SH-SY5Y (cell line): Measurements from ENCODE around the gene LGALS8.

Experiments
- GATA2 ChIP-seq: IDR thresholded peaks from 2 replicates; pipeline ENCODE4 v1.6.1; 2011; ENCODE audit warnings: mild to moderate bottlenecking, low read depth, low read length
- GATA3 ChIP-seq: IDR thresholded peaks from 2 replicates; pipeline ENCODE4 v1.6.1; 2011; ENCODE audit warnings: low read depth, mild to moderate bottlenecking, low read length, moderate library complexity

Gene LGALS8

DNA sequence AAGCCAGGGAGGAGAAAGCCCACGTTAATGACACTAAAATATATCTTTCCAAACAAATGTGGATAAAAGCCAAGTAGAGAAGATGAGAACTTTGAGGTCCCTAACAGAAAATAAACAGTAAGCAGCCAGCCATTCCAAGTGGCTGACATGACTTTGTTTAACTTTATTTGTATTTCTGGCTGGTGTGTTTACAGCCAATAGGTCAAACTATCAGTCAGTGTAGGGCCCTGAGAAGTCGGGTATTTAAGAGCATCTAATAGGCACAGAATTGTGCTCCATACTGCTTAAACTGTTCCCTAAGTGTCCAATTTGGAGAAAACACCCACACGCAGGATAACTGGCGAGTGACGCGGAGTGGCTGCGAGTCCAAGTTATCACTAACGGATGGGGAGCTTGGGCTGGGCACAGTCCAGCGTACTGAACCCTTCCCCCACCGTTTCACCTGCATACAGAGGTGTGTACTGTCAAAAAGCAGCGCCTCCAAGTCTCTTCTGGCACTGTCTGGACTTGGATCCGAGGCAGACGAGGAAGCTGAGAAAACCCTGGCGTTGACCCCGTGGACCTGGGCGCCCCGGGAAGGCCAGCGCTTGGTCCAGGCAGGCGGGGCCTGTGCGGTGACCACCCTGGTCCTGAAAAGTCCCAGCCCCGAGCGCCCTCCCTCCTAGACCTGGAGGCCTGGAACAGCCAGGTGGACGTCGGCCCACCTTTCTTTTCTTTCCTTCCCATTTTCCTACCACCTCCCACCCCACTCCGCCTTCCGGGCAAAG, 662 bp upstream of the LGALS8 start:
- TF ChIP-seq GATA3 (no peak), GATA2 (no peak)

DNA sequence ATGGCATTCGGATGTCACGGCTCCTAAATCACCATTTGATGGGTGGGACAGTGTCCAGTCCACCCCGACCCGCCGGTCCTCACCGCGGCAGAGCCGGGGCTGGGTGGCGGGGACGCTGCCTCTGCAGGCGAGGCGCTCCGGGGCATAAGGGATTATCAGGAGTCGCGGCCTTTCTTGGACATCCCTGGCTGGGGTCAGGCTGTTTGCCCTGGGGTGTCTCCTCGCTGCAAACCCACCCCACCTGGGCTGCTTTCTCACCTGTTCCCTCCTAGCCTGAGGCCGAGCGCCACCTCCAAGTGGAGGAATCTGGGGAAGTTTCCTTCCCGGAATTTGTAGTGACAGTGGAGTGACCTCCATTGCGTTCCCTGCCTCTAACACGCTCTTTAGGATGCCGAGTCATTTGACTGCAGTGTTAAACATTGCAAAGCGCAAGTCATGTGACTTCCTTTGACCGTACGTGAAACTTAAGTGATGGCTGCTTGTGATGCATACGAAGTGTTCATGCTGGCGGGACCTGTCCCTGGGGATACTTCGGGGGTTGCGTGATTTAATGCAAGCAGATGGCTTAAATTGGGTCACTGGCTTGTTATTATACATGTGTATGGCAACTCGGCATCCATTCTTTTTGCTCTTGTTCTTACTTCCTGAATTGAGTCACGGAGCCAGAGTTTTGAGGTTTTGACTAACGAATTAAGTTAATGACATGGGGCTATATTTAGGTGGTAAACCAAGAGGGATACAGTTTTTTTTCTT, 536 bp downstream of the LGALS8 start:
- TF ChIP-seq GATA2, result no peak

DNA sequence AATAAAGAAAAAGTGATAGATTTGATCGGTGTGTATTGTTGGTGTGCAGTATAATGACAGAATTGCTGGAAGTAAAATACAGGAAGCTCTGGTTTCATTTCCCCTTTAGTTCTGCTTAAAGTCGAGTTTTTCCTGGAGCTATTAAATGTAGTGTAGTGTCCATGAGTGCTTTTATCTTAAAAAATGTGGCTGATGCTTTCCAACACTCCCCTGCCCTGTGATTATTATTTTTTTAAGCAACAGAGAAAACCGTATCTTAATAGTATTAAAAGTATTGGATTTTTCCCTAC, 1.1 kb downstream of the LGALS8 start:
- TF ChIP-seq GATA2, result no peak
- TF ChIP-seq GATA3, result no peak

DNA sequence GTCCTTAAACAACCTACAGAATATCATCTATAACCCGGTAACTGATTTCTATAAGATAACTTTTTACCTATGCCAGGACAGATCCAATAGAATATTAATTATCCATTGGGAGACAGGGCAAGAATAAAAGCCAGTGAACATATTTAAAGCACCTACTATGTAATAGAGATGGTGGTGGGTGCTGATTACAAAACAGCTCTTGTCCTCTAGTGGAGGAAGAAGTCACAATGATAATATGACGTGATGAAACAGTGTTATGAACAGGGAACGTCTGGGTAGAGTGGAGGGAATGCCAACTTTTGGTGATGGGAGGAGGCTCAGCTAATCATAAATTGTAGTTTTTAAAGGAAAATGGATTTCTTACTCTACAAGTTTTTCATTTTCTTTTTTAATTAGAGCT, 2.3 kb downstream of the LGALS8 start:
- no peak for TF ChIP-seq GATA3
- no peak for TF ChIP-seq GATA2

DNA sequence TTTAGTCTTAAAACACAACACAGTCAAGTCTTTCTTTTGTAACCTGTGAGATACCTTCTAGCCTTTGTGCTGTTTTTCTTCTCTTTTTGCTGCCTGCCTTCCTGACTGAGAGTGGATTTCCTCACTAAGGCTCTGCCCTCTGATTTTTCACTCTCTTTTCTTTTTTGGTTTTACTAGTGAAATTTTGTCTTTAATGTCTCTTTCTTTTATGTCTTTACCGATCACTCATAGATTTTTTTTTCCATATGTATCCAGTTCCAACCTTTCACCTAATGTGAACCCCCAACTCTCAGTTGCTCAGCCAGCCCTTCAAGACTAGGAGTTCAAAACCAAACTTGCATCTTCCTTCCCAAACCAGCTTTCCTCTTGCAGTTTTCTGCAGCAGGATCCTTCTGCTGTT, 6.5 kb downstream of the LGALS8 start:
- TF ChIP-seq GATA2 (no peak), GATA3 (no peak)

DNA sequence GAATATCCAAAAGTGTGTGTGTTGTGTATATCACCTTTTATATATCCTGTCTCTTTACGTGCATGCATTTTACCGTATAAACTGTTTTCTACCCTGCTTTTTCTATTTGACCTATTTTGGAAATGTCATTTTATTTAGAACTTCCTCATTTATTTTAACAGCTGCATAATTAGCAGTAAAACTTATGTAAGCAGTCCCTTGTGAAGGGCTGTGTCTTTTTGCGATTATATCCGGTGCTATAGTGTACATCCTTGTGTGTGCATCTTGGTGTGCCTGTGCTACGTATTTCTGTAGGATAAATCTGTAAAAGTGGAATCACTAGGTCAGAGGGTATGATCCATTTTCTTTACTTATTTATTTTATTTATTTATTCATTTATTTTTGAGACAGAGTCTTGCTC, 7.2 kb downstream of the LGALS8 start:
- no peak for TF ChIP-seq GATA3
- no peak for TF ChIP-seq GATA2

DNA sequence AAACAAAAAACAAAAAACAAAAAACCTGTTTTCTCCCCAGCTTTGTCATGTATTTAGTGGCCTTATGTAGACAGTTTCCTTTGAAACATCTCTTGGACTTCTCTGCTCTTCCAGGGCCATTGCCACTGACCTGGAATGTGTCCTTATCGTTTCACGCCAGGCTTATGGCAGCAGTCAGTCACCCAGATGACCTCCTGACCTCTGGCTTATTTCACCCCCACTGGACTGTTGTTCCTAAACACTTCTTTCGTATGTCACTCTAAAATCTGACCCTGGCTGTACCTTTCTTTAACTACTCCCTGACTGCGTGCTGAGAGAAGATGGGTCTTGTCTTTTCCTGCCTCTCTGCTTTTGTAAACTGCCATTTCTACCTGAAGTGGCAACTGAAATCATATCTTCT, 9.1 kb downstream of the LGALS8 start:
- no peak for TF ChIP-seq GATA2
- no peak for TF ChIP-seq GATA3

DNA sequence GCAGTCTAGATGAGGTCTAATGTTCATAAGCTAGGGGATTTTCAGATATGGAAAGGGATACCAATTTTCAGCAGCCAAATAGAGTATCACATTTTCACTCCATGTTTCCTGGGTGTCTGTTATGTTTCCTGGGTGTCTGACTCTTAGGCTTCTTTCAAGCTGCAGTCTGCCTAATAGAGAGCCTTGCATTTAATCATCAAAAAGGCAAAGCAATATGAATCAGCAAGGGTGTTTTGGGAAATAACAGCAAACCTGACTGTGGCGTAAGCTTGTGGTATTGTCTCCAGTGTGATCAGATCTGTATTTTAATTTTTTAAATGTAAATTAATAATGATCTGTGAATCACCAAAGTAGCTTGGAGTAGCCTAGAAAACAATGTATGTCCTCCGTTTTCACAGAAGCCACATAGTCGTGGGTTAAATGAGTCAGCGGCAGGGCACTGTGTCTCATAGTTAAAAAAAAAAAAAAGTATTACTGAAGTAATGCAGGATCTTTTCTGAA, 10.4 kb downstream of the LGALS8 start:
- TF ChIP-seq GATA3 (no peak), GATA2 (no peak)

DNA sequence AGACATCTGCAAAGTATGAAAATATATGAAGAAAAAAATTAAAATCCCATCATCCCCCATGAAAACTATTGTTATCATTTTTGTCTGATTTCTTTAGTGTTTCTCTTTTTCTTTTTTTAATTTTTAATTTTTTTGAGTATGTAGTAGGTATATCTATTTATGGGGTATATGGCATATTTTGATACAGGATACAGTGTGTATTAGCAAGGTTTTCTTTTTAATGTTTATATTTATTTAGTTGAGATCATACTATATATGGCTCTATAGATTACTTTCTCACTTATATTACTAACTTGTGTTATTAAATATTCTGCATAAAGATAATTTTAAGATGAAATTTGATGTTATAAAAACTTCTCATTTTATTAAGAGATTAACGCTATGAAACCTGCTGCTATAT, 11.4 kb downstream of the LGALS8 start:
- TF ChIP-seq GATA2 (no peak), GATA3 (no peak)

DNA sequence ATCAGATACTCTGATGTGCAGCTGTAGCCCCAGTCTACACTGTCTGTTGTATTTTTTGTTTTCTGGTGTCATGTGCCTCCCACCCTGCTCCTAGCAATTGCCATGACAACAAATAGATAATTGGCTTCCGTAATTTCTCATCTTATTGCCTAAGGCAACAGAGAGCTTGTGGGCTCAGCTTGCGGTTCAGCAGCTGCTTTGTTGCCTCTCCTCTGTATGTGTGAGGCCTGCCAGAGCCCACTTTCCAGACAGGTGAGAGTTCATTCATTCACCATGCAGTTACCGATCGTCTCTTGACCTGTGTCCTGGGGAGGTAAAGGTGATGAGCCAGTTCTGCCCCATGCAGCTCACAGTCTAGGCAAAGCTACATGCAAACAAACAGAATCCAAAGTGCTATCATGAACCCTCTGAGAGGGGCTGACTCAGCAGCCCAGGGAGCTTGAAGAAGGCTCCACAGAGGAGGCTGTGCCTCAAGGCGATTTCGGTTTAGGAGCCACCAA, 11.9 kb downstream of the LGALS8 start:
- no peak for TF ChIP-seq GATA2
- TF ChIP-seq GATA3, result no peak

DNA sequence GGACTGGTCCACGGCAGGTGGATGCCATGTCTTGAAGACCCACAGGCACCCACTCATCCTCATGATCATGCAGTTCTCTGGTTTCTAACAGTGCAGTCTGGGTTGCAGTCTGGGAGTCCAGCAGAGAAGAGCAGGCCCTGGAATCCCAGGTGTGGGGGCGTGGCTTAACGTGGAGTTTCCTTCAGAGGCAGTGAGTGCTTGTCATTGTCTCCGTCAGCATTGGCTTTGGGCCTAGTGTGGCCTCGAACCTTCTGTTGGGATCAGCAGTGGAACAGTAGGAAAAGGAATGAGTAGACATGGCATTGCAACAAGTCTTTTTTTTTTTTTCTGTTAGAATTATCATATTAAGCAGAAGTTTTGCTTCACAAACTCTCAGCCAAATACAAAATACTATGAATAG, 12.8 kb downstream of the LGALS8 start:
- TF ChIP-seq GATA3 (no peak), GATA2 (no peak)

DNA sequence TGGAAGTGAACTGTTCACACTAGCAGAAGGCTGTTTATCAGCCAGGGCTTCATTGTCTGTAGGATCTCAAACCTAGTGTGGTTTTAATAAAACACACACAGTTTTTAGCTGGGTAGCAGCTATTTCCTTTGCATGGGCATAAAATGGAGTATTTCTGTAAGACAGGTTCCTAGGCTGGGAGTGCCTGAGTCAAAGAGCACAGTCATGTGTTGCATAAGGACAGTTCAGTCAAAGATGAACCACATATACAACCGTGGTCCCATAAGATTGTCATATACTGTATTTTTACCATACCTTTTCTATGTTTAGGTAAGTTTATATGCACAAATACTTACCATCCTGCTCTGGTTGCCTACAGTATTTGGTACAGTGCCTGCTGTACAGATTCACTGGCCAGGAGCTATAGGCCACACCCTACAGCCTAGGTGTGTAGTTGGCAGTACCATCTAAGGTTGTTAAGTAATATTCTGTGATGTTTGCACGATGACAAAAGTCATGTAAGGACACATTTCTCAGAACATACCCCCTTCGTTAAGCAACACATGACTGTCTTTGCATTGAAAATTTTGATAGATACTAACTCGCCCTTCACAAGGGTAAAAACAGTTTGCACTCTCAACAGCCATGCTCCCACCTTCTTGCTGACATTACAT, 17.2 kb downstream of the LGALS8 start:
- TF ChIP-seq GATA2 (no peak), GATA3 (no peak)

DNA sequence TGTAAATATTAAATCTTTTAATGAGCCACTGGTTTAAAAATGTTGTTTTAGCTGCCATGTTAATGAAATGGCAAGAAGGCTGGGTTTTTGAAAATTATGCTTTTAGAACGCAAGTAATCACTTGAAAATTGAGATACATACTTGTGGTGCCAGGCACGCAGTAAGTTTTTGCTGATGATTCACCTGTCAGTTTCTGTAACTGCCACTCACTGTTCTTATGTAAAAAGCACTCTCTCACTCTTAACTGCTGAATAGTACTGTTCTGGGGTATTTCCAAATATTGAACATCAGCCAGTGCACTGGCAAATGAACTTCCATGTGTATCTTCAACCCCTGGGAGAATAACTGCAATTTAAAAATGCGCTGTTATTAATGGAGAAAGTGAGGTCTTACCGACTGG, 17.9 kb downstream of the LGALS8 start:
- no peak for TF ChIP-seq GATA3
- TF ChIP-seq GATA2, result no peak

DNA sequence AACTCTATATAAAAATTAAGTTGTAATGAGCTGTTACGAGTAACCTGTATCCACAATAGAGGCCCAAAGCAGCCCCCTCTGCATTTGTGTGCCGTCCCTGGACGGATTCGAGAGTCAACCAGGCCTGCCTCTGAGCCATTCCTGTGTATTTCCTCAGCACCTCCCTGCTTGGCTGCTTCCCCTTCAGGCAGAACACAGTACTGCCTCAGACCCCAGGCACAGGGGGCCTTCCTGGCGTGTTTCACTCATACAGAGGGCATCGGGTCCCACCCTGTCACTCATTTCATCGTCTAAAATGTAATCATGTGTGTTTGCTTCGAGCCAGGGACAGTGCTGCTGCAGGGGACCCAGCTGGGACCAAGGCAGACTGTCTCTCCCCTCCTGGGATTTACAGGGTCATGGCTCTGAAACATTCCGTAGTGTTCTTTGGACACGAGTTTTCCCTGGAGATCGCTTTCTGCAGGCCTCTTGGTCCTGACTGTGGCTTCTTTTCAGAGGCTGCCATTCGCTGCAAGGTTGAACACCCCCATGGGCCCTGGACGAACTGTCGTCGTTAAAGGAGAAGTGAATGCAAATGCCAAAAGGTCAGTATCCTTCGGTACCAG, 19.4 kb downstream of the LGALS8 start:
- TF ChIP-seq GATA3 (no peak), GATA2 (no peak)

DNA sequence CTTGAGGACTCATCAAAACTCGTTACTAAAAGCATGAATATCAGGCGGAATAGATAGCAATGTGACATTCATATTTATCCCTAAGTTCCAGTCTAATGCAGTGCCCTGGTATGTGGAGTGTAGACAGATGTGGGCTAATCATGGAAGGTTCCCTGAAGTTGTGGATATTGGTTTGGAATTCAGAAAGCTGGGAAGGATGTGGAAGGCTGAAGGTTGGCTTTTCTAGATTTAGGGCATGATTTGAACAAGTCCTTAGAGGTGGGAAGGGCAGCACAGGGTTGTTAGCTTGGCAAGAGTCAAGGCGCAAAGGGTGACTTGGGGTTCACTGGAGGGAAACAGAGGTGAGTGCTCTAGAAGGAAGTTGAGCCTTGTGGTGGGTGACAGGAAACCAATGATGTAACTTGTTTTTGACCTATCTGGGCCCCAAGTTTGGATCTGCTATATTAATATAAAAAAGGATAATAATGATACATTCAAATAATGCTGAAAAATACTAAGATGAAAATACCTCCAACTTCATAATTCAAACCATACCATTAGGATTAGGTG, 21.9 kb downstream of the LGALS8 start:
- no peak for TF ChIP-seq GATA3
- TF ChIP-seq GATA2, result no peak
